Measurements from ENCODE around the gene ABLIM2. TPM values are rescaled to one million over a fixed set of nuclear protein-coding genes. Genes with fewer than 3 reads are reported as not detected.

The ABLIM2 gene
- total RNA-seq, 1 experiment from 2014 or later: 6.1 TPM

GRCh38 chr4:8179771-8180170 is 21.2 kb upstream of the ABLIM2 start (continued):
- TF ChIP-seq CEBPB (IDR thresholded peaks at IDR 0.05; ENCODE audit: low read depth) (no peak), MAX (IDR thresholded peaks at IDR 0.05) (no peak), FOSL1 (IDR thresholded peaks at IDR 0.05; ENCODE audit: low read depth) (no peak), SIN3A (IDR thresholded peaks at IDR 0.05; ENCODE audit: low read depth) (no peak)
- TF ChIP-seq, protein P1, sequence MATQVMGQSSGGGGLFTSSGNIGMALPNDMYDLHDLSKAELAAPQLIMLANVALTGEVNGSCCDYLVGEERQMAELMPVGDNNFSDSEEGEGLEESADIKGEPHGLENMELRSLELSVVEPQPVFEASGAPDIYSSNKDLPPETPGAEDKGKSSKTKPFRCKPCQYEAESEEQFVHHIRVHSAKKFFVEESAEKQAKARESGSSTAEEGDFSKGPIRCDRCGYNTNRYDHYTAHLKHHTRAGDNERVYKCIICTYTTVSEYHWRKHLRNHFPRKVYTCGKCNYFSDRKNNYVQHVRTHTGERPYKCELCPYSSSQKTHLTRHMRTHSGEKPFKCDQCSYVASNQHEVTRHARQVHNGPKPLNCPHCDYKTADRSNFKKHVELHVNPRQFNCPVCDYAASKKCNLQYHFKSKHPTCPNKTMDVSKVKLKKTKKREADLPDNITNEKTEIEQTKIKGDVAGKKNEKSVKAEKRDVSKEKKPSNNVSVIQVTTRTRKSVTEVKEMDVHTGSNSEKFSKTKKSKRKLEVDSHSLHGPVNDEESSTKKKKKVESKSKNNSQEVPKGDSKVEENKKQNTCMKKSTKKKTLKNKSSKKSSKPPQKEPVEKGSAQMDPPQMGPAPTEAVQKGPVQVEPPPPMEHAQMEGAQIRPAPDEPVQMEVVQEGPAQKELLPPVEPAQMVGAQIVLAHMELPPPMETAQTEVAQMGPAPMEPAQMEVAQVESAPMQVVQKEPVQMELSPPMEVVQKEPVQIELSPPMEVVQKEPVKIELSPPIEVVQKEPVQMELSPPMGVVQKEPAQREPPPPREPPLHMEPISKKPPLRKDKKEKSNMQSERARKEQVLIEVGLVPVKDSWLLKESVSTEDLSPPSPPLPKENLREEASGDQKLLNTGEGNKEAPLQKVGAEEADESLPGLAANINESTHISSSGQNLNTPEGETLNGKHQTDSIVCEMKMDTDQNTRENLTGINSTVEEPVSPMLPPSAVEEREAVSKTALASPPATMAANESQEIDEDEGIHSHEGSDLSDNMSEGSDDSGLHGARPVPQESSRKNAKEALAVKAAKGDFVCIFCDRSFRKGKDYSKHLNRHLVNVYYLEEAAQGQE (IDR thresholded peaks at IDR 0.05; ENCODE audit: low read depth): no peak

- no peak overlapping the region for H3K4me2 ChIP-seq (ENCODE audit: low read length)
- ChIA-PET RAD21 (ENCODE audit: low non-redundant PET in 1 of 2, low total read pairs in 2 of 2, uncharacterized antibody in 2 of 2, unreplicated experiment in 2 of 2) (no interaction called here), CTCF (interaction anchor here (1.3 kb wide), 1 partner anchor 12 kb away, joined by 4 read pairs; no protein-coding TSS in a partner anchor), POLR2A (interaction anchor here (1.3 kb wide), 1 partner anchor 15 kb away, joined by 3 read pairs; no protein-coding TSS in a partner anchor)
- H2AFZ ChIP-seq (ENCODE audit: low read depth, low read length, poor library complexity, severe bottlenecking): no peak overlapping the region
- no peaks in the 10 kb centered on the region for H3K9me3 ChIP-seq (ENCODE audit: control insufficient read depth in 1 of 2, insufficient read depth in 1 of 2, low read depth in 1 of 2, low read length in 2 of 2)
- H3K27ac ChIP-seq (ENCODE audit: low read depth, low read length): no peak overlapping the region
- no TSS peak for BruUV-seq (replicated peaks)
- H3K9me2 ChIP-seq (ENCODE audit: insufficient read depth): no peaks in the 10 kb centered on the region
- intact Hi-C loops (cut with micrococcal nuclease): no loop called here
- H3K36me3 ChIP-seq (ENCODE audit: control insufficient read depth in 1 of 2, insufficient read depth in 2 of 2, low read length in 2 of 2): no peaks in the 10 kb centered on the region
- DNase-seq (ENCODE audit: low read depth, low spot score) (no peak), ATAC-seq (no peak)
- no peak overlapping the region for H3K9ac ChIP-seq (ENCODE audit: low read length)
- no peaks in the 10 kb centered on the region for H3K27me3 ChIP-seq (ENCODE audit: insufficient read depth, low read length)
- no peaks in the 10 kb centered on the region for H3K79me2 ChIP-seq (ENCODE audit: insufficient read depth, low read length)
- no peaks in the 10 kb centered on the region for H4K20me1 ChIP-seq (ENCODE audit: insufficient read depth)
- peaks cover 12 to 41% of the 10 kb centered on the region in 2 experiments for H3K4me1 ChIP-seq (ENCODE audit: control insufficient read depth in 1 of 2, insufficient read depth in 2 of 2, low read length in 2 of 2)
- H3K4me3 ChIP-seq (replicated peaks in 1 of 2; ENCODE audit: low read depth in 1 of 2, low read length in 2 of 2): no peak overlapping the region
- TF ChIP-seq CBX3 (IDR thresholded peaks at IDR 0.05; ENCODE audit: low read depth) (no peak), POLR2A (IDR thresholded peaks at IDR 0.05; ENCODE audit: borderline replicate concordance, extremely low read depth, insufficient read depth, insufficient read length) (no peak), SP1 (IDR thresholded peaks at IDR 0.05; ENCODE audit: low read depth) (no peak), EGR1 (IDR thresholded peaks at IDR 0.05; ENCODE audit: low read depth) (no peak), SRF (IDR thresholded peaks at IDR 0.05; ENCODE audit: low read depth) (no peak), ZNF274 (IDR thresholded peaks at IDR 0.05; ENCODE audit: low read depth, low read length) (no peak), FOSL1 (IDR thresholded peaks at IDR 0.05; ENCODE audit: low read depth) (no peak), ELF1 (IDR thresholded peaks at IDR 0.05; ENCODE audit: borderline replicate concordance, low read depth) (no peak), RAD21 (IDR thresholded peaks at IDR 0.05; ENCODE audit: low read depth) (no peak), ATF3 (IDR thresholded peaks at IDR 0.05) (no peak), EZH2 (IDR thresholded peaks at IDR 0.05) (no peak), JUND (IDR thresholded peaks at IDR 0.05) (no peak)
- TF ChIP-seq, protein P2, sequence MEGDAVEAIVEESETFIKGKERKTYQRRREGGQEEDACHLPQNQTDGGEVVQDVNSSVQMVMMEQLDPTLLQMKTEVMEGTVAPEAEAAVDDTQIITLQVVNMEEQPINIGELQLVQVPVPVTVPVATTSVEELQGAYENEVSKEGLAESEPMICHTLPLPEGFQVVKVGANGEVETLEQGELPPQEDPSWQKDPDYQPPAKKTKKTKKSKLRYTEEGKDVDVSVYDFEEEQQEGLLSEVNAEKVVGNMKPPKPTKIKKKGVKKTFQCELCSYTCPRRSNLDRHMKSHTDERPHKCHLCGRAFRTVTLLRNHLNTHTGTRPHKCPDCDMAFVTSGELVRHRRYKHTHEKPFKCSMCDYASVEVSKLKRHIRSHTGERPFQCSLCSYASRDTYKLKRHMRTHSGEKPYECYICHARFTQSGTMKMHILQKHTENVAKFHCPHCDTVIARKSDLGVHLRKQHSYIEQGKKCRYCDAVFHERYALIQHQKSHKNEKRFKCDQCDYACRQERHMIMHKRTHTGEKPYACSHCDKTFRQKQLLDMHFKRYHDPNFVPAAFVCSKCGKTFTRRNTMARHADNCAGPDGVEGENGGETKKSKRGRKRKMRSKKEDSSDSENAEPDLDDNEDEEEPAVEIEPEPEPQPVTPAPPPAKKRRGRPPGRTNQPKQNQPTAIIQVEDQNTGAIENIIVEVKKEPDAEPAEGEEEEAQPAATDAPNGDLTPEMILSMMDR (IDR thresholded peaks at IDR 0.05 in 2 of 3, conservative IDR thresholded peaks at IDR 0.05 in 1 of 3; ENCODE audit: borderline replicate concordance in 1 of 3, insufficient read depth in 1 of 3, low read depth in 2 of 3, low read length in 2 of 3): no peak
- TF ChIP-seq, protein P1 (IDR thresholded peaks at IDR 0.05; ENCODE audit: low read depth): no peak
Measured at GRCh38 chr4:8179074-8179473, 20.5 kb upstream of the ABLIM2 start.
